ENCODE measurements around the gene KLK13. TPM values are rescaled to one million over a fixed set of nuclear protein-coding genes. Genes with fewer than 3 reads are reported as not detected.

Gene KLK13
- total RNA-seq, 2 donors from 2014 or later: 0.42 to 3.4 TPM

- Mint-ChIP-seq H3K27me3 (ENCODE audit: insufficient read depth) (no peaks in the 10 kb centered on the region), H3K4me3 (no peak overlapping the region), H3K27ac (no peak overlapping the region), H3K36me3 (ENCODE audit: low read depth) (peaks cover 26% of the 10 kb centered on the region), H3K4me1 (peaks cover 17% of the 10 kb centered on the region), H3K9me3 (no peaks in the 10 kb centered on the region)
- Histone ChIP-seq H3K9ac (ENCODE audit: extremely low read depth, low read length, poor library complexity, severe bottlenecking) (no peak overlapping the region), H3K27ac (ENCODE audit: low read depth, low read length) (no peak overlapping the region), H3K27me3 (ENCODE audit: control insufficient read depth, insufficient read depth, low read length, poor library complexity, severe bottlenecking) (no peaks in the 10 kb centered on the region), H3K9me3 (ENCODE audit: control insufficient read depth, low read length) (no peaks in the 10 kb centered on the region), H3K36me3 (ENCODE audit: control insufficient read depth, insufficient read depth, low read length) (peaks cover 9% of the 10 kb centered on the region), H3K4me3 (ENCODE audit: low read length) (no peak overlapping the region), H3K4me1 (ENCODE audit: control insufficient read depth, insufficient read depth, low read length) (no peaks in the 10 kb centered on the region)
- WGBS, 2 experiments (ENCODE audit: insufficient coverage in 1 of 2, insufficient read length in 1 of 2): 92 to 100% methylated on average over 2 to 4 of the region's 5 CpGs
- DNase-seq: no peak
- no peak for TF ChIP-seq CTCF (conservative IDR thresholded peaks at IDR 0.05)
Observed at GRCh38 chr19:51101171-51101865, 36.4 kb upstream of the KLK13 start.

GRCh38 chr19:51100601-51101000 is 35.7 kb upstream of the KLK13 start:
- Mint-ChIP-seq H3K27me3 (ENCODE audit: insufficient read depth) (no peaks in the 10 kb centered on the region), H3K27ac (no peak overlapping the region)
- H3K4me1 ChIP-seq (ENCODE audit: control insufficient read depth, insufficient read depth, low read length): no peaks in the 10 kb centered on the region

GRCh38 chr19:51099047-51099382 is 34.1 kb upstream of the KLK13 start:
- no peak overlapping the region for H3K9ac ChIP-seq (ENCODE audit: extremely low read depth, low read length, poor library complexity, severe bottlenecking)
- no peak overlapping the region for H3K4me3 ChIP-seq (ENCODE audit: low read length)
- Mint-ChIP-seq H3K27me3 (ENCODE audit: insufficient read depth) (no peaks in the 10 kb centered on the region), H3K4me3 (peak overlapping the region; percentile 41), H3K36me3 (ENCODE audit: low read depth) (peaks cover 22% of the 10 kb centered on the region), H3K4me1 (peaks cover 21% of the 10 kb centered on the region), H3K27ac (peak overlapping the region; percentile 31), H3K9me3 (no peaks in the 10 kb centered on the region)
- peak; percentile 4 for TF ChIP-seq CTCF (conservative IDR thresholded peaks at IDR 0.05)
- no peak overlapping the region for H3K27ac ChIP-seq (ENCODE audit: low read depth, low read length)
- no peak for DNase-seq
- H3K4me1 ChIP-seq (ENCODE audit: control insufficient read depth, insufficient read depth, low read length): no peaks in the 10 kb centered on the region
- H3K9me3 ChIP-seq (ENCODE audit: control insufficient read depth, low read length): no peaks in the 10 kb centered on the region
- peaks cover 9% of the 10 kb centered on the region for H3K36me3 ChIP-seq (ENCODE audit: control insufficient read depth, insufficient read depth, low read length)
- H3K27me3 ChIP-seq (ENCODE audit: control insufficient read depth, insufficient read depth, low read length, poor library complexity, severe bottlenecking): no peaks in the 10 kb centered on the region
- WGBS, 2 experiments (ENCODE audit: insufficient coverage in 1 of 2, insufficient read length in 1 of 2): 95 to 97% methylated on average over 12 to 22 of the region's 22 CpGs

More at GRCh38 chr19:51100601-51101000, 35.7 kb upstream of the KLK13 start:
- Histone ChIP-seq H3K9me3 (ENCODE audit: control insufficient read depth, low read length) (no peaks in the 10 kb centered on the region), H3K4me3 (ENCODE audit: low read length) (no peak overlapping the region), H3K9ac (ENCODE audit: extremely low read depth, low read length, poor library complexity, severe bottlenecking) (no peak overlapping the region), H3K27me3 (ENCODE audit: control insufficient read depth, insufficient read depth, low read length, poor library complexity, severe bottlenecking) (no peaks in the 10 kb centered on the region), H3K36me3 (ENCODE audit: control insufficient read depth, insufficient read depth, low read length) (peaks cover 9% of the 10 kb centered on the region), H3K27ac (ENCODE audit: low read depth, low read length) (no peak overlapping the region)
- H3K9me3 Mint-ChIP-seq: no peaks in the 10 kb centered on the region
- no peak for TF ChIP-seq CTCF (conservative IDR thresholded peaks at IDR 0.05)
- H3K4me1 Mint-ChIP-seq: peaks cover 17% of the 10 kb centered on the region
- no peak overlapping the region for H3K4me3 Mint-ChIP-seq
- WGBS, 2 experiments (ENCODE audit: insufficient coverage in 1 of 2, insufficient read length in 1 of 2): 69 to 90% methylated on average over 2 of the region's 3 CpGs
- peaks cover 26% of the 10 kb centered on the region for H3K36me3 Mint-ChIP-seq (ENCODE audit: low read depth)
- DNase-seq: no peak
